ENCODE results near the gene TMEM198. TPM values are rescaled to one million over a fixed set of nuclear protein-coding genes. Genes with fewer than 3 reads are reported as not detected.

TMEM198 gene
- total RNA-seq, 1 donor from 2014 or later, result 8.2 TPM

DNA sequence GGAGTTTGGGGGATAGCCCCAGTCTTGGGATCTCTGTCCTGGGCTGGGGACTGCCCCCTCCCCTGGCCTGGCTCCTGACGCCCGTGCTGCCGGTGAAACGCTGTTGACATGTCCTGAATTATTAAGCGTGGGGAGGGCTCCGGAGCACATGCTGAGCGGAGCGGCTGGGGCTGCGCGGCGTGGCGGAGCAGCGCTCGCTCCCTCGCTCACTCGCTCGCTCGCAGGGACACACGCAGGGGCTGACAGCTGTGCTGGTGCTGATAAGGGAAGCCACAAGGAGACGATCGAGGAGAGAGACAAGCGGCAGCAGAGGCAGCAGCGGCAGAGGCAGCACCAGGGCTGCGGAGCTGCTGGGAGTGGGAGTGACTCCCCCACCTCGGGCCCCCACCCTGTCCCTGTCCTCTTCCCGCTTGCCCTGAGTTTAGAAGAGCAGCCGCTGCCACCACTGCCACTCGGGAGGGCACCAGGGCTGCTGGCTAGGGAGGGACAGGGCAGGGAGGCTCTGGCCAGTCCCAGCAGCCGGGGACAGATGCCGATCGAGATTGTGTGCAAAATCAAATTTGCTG, 29.5 kb upstream of the TMEM198 start, which contains the start of gene ASIC4:
Gene ASIC4 (plus strand): TSS at position 287 of the 566 bp plus-strand sequence. CDS start 243 bp downstream, at position 530.
- DNase-seq (ENCODE audit: low spot score, unreplicated experiment), result no peak
- no peaks in the 10 kb centered on the region for H3K9me3 Mint-ChIP-seq (ENCODE audit: low read depth)
- peak within 1 kb of the TSS; percentile 53 for H3K4me3 Mint-ChIP-seq (ENCODE audit: low read depth)
- TF ChIP-seq, protein P1, sequence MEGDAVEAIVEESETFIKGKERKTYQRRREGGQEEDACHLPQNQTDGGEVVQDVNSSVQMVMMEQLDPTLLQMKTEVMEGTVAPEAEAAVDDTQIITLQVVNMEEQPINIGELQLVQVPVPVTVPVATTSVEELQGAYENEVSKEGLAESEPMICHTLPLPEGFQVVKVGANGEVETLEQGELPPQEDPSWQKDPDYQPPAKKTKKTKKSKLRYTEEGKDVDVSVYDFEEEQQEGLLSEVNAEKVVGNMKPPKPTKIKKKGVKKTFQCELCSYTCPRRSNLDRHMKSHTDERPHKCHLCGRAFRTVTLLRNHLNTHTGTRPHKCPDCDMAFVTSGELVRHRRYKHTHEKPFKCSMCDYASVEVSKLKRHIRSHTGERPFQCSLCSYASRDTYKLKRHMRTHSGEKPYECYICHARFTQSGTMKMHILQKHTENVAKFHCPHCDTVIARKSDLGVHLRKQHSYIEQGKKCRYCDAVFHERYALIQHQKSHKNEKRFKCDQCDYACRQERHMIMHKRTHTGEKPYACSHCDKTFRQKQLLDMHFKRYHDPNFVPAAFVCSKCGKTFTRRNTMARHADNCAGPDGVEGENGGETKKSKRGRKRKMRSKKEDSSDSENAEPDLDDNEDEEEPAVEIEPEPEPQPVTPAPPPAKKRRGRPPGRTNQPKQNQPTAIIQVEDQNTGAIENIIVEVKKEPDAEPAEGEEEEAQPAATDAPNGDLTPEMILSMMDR (IDR thresholded peaks at IDR 0.05; ENCODE audit: unreplicated experiment), result no peak
- H3K27me3 Mint-ChIP-seq, result peaks cover 55% of the 10 kb centered on the region
- H3K27ac Mint-ChIP-seq, result peak within 1 kb of the TSS; percentile 71
- H3K36me3 Mint-ChIP-seq (ENCODE audit: insufficient read depth), result no peaks in the 10 kb centered on the region
- H3K4me1 Mint-ChIP-seq (ENCODE audit: low read depth), result peaks cover 52% of the 10 kb centered on the region

GRCh38 chr2:219514836-219515235, 29.0 kb upstream of the TMEM198 start:
- Mint-ChIP-seq H3K36me3 (ENCODE audit: insufficient read depth) (no peaks in the 10 kb centered on the region), H3K27me3 (peaks cover 55% of the 10 kb centered on the region), H3K9me3 (ENCODE audit: low read depth) (no peaks in the 10 kb centered on the region), H3K4me3 (ENCODE audit: low read depth) (no peak overlapping the region), H3K4me1 (ENCODE audit: low read depth) (peaks cover 50% of the 10 kb centered on the region), H3K27ac (no peak overlapping the region)
- no peak for DNase-seq (ENCODE audit: low spot score, unreplicated experiment)
- TF ChIP-seq, protein P1 (IDR thresholded peaks at IDR 0.05; ENCODE audit: unreplicated experiment), result no peak

- no peaks in the 10 kb centered on the region for H3K36me3 Mint-ChIP-seq (ENCODE audit: insufficient read depth)
- no peaks in the 10 kb centered on the region for H3K9me3 Mint-ChIP-seq (ENCODE audit: low read depth)
- H3K4me3 Mint-ChIP-seq (ENCODE audit: low read depth), result no peak overlapping the region
- no peak for DNase-seq (ENCODE audit: low spot score, unreplicated experiment)
- peaks cover 49% of the 10 kb centered on the region for H3K4me1 Mint-ChIP-seq (ENCODE audit: low read depth)
- TF ChIP-seq, protein P1 (IDR thresholded peaks at IDR 0.05; ENCODE audit: unreplicated experiment), result no peak
- peaks cover 56% of the 10 kb centered on the region for H3K27me3 Mint-ChIP-seq
- H3K27ac Mint-ChIP-seq, result no peak overlapping the region
Observed at GRCh38 chr2:219515874-219516629, 27.8 kb upstream of the TMEM198 start.

GRCh38 chr2:219516888-219517287, 26.9 kb upstream of the TMEM198 start:
- DNase-seq (ENCODE audit: low spot score, unreplicated experiment), result no peak
- no peak overlapping the region for H3K4me3 Mint-ChIP-seq (ENCODE audit: low read depth)
- H3K9me3 Mint-ChIP-seq (ENCODE audit: low read depth), result no peaks in the 10 kb centered on the region
- peaks cover 63% of the 10 kb centered on the region for H3K27me3 Mint-ChIP-seq
- TF ChIP-seq, protein P1 (IDR thresholded peaks at IDR 0.05; ENCODE audit: unreplicated experiment), result no peak
- no peak overlapping the region for H3K27ac Mint-ChIP-seq
- no peaks in the 10 kb centered on the region for H3K36me3 Mint-ChIP-seq (ENCODE audit: insufficient read depth)
- peaks cover 53% of the 10 kb centered on the region for H3K4me1 Mint-ChIP-seq (ENCODE audit: low read depth)

DNA sequence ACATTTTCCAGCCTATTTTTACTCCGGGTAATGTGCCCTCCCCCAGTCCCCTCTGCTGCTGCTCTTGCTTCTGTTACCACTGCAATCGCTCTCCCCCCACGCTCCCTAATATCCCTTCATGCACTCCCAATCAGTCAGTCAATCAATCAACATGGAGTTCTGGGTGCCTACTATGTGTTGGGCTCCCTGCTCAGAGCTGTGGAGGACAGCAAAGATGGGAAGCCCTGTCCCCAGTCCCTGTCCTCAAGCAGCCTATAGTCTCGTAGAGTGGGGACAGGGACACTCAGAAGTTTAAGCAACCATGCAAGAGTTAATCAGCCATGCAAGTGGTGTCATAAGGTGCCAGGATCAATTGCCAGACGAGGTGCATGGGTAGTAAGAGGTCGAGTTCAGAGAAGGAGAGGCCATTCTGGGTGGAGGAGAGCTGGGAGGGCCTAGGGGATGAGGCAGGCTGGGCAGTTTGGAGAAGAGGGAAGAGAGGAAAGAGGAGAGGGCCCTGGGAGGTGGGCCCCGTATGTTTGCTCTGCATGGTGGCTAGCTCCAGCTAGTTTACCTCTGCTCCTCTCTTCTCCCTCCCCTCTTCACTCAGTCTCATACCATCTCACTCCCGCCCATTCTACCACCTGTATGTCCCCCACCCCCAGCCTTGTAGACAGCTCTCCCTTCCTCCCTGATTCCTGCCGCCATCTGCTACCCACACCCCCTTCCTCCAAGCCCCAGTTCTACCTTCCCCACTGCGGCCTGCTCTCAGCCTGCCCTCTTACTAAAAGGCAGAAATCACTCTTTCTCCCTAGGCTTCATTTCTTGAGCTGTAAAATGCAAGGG, 25.7 kb upstream of the TMEM198 start:
- peaks cover 47% of the 10 kb centered on the region for H3K4me1 Mint-ChIP-seq (ENCODE audit: low read depth)
- TF ChIP-seq, protein P1 (IDR thresholded peaks at IDR 0.05; ENCODE audit: unreplicated experiment), result no peak
- H3K27ac Mint-ChIP-seq, result no peak overlapping the region
- no peaks in the 10 kb centered on the region for H3K9me3 Mint-ChIP-seq (ENCODE audit: low read depth)
- no peak overlapping the region for H3K4me3 Mint-ChIP-seq (ENCODE audit: low read depth)
- peaks cover 68% of the 10 kb centered on the region for H3K27me3 Mint-ChIP-seq
- no peak for DNase-seq (ENCODE audit: low spot score, unreplicated experiment)
- H3K36me3 Mint-ChIP-seq (ENCODE audit: insufficient read depth), result no peaks in the 10 kb centered on the region
